IMR-90 (cell line): ENCODE results near the gene CD44. TPM values are rescaled to one million over a fixed set of nuclear protein-coding genes. Genes with fewer than 3 reads are reported as not detected.

Experiments
- ATAC-seq: fragments of 200-7000 bp; cut with Tn5 transposase; 2 replicates; pipeline ENCODE4 v1.9.1; 2020; ENCODE audit warnings: low read depth, mild to moderate bottlenecking, moderate library complexity
- BruUV-seq: library from RNA; stranded (reverse); fragments of 400-500 nt; replicated peaks from 2 replicates; lab custom pipeline; 2021; lab: Mats Ljungman, UMichigan
- CTCF ChIA-PET: fragments of 300-600 bp; formaldehyde crosslinking; extraction: SDS; loops from one replicate; lab custom pipeline; 2021; ENCODE audit warnings: antibody characterized with exemption; lab: Yijun Ruan, JAX
- POLR2A ChIA-PET: fragments of 300-600 bp; sonication (Branson Sonifier 250); formaldehyde crosslinking; loops from one replicate; lab custom pipeline; 2022; ENCODE audit warnings: antibody characterized with exemption; ENCODE audit not compliant: unreplicated experiment; lab: Charles Lee
- DNase-seq: peaks from one replicate; pipeline ENCODE4 v3.0.0; 2013
- H2AFZ ChIP-seq: replicated peaks from 2 replicates; pipeline ENCODE3; 2013; ENCODE audit warnings: low read length, mild to moderate bottlenecking; ENCODE audit not compliant: poor library complexity
- H2AK5ac ChIP-seq: 2 replicates; pipeline ENCODE4 v1.6.1; 2013; ENCODE audit warnings: low read depth, low read length, inconsistent platforms
- H2AK9ac ChIP-seq: replicated peaks from 2 replicates; pipeline ENCODE3; 2013; ENCODE audit warnings: mild to moderate bottlenecking, low read depth, low read length, moderate library complexity; ENCODE audit not compliant: poor library complexity
- H2BK120ac ChIP-seq: 2 replicates; pipeline ENCODE4 v1.6.1; 2013; ENCODE audit warnings: low read depth, low read length, inconsistent platforms
- H2BK15ac ChIP-seq: 3 replicates; pipeline ENCODE4 v1.6.1; 2013; ENCODE audit warnings: low read depth, low read length, inconsistent platforms
- H2BK20ac ChIP-seq: 2 replicates; pipeline ENCODE4 v1.6.1; 2013; ENCODE audit warnings: low read depth, mild to moderate bottlenecking, inconsistent platforms, low read length, moderate library complexity
- H2BK5ac ChIP-seq: 2 replicates; pipeline ENCODE4 v1.6.1; 2013; ENCODE audit warnings: mild to moderate bottlenecking, low read depth, low read length, inconsistent platforms; ENCODE audit not compliant: poor library complexity, severe bottlenecking
- H3K14ac ChIP-seq: replicated peaks from 2 replicates; pipeline ENCODE4 v1.6.1; 2013; ENCODE audit warnings: low read depth, low read length, inconsistent platforms
- H3K18ac ChIP-seq: 2 replicates; pipeline ENCODE4 v1.6.1; 2013; ENCODE audit warnings: low read depth, low read length, control low read depth
- H3K23ac ChIP-seq: 2 replicates; pipeline ENCODE4 v1.6.1; 2013; ENCODE audit warnings: low read depth, low read length, inconsistent platforms
- H3K27ac ChIP-seq: 2 replicates; pipeline ENCODE4 v1.5.1; 2013; ENCODE audit warnings: mild to moderate bottlenecking, control low read depth, low read length; ENCODE audit not compliant: insufficient read depth
- H3K27me3 ChIP-seq: 2 replicates; pipeline ENCODE4 v1.6.1; 2013; ENCODE audit warnings: low read length; ENCODE audit not compliant: control insufficient read depth, insufficient read depth
- H3K36me3 ChIP-seq: 2 replicates; pipeline ENCODE4 v1.6.1; 2013; ENCODE audit warnings: low read length, mixed read lengths; ENCODE audit not compliant: control insufficient read depth, insufficient read depth
- H3K4ac ChIP-seq: 2 replicates; pipeline ENCODE4 v1.6.1; 2013; ENCODE audit warnings: low read depth, low read length, inconsistent platforms
- H3K4me1 ChIP-seq: 2 replicates; pipeline ENCODE4 v1.6.1; 2013; ENCODE audit warnings: low read length, mixed read lengths; ENCODE audit not compliant: control insufficient read depth, insufficient read depth
- H3K4me2 ChIP-seq: 2 replicates; pipeline ENCODE4 v1.6.1; 2013; ENCODE audit warnings: low read depth, mild to moderate bottlenecking, control low read depth, low read length, moderate library complexity
- H3K4me3 ChIP-seq: 2 replicates; pipeline ENCODE4 v1.5.1; 2013; ENCODE audit warnings: low read depth, mild to moderate bottlenecking, control low read depth, low read length, moderate library complexity; ENCODE audit not compliant: insufficient read depth
- H3K56ac ChIP-seq: 2 replicates; pipeline ENCODE4 v1.6.1; 2013; ENCODE audit warnings: low read length, inconsistent platforms; ENCODE audit not compliant: insufficient read depth; ENCODE audit errors: extremely low read depth
- H3K79me1 ChIP-seq, 2 experiments: 2 replicates each; pipeline ENCODE4 v1.6.1; 2013; ENCODE audit warnings: low read length in 2 of 2, inconsistent platforms in 1 of 2, low read depth in 1 of 2
- H3K9ac ChIP-seq: 2 replicates; pipeline ENCODE4 v1.6.1; 2013; ENCODE audit warnings: low read depth, low read length, control low read depth
- H3K9me1 ChIP-seq: 2 replicates; pipeline ENCODE4 v1.6.1; 2013; ENCODE audit warnings: low read length, inconsistent platforms; ENCODE audit not compliant: insufficient read depth
- H3K9me3 ChIP-seq: 2 replicates; pipeline ENCODE4 v1.6.1; 2013; ENCODE audit warnings: low read length; ENCODE audit not compliant: control insufficient read depth, insufficient read depth
- H4K20me1 ChIP-seq: 2 replicates; pipeline ENCODE4 v1.6.1; 2013; ENCODE audit warnings: low read length, inconsistent platforms; ENCODE audit not compliant: insufficient read depth
- H4K5ac ChIP-seq: 2 replicates; pipeline ENCODE4 v1.6.1; 2013; ENCODE audit warnings: mild to moderate bottlenecking, low read depth, low read length, control low read depth
- H4K8ac ChIP-seq, 2 experiments: 2 replicates each; pipeline ENCODE4 v1.6.1; 2013; ENCODE audit warnings: low read depth in 2 of 2, low read length in 2 of 2, control low read depth in 1 of 2, inconsistent platforms in 1 of 2
- H4K91ac ChIP-seq: 2 replicates; pipeline ENCODE4 v1.6.1; 2013; ENCODE audit warnings: low read depth, low read length, inconsistent platforms; ENCODE audit not compliant: insufficient read depth
- CEBPB ChIP-seq: IDR thresholded peaks from 2 replicates; pipeline ENCODE4 v1.6.1; 2012; ENCODE audit warnings: low read depth, low read length, improper control_type of control experiment
- CHD1 ChIP-seq: IDR thresholded peaks from 2 replicates; pipeline ENCODE4 v1.6.1; 2012; ENCODE audit warnings: low read depth, low read length, improper control_type of control experiment
- FOS ChIP-seq: fragments of 150-350 bp; IDR thresholded peaks from 2 replicates; pipeline ENCODE4 v1.6.1; 2016; ENCODE audit warnings: low read depth, low read length
- MAFK ChIP-seq: IDR thresholded peaks from 2 replicates; pipeline ENCODE4 v1.6.1; 2012; ENCODE audit warnings: low read depth, low read length, improper control_type of control experiment
- MAZ ChIP-seq: IDR thresholded peaks from 2 replicates; pipeline ENCODE4 v1.6.1; 2012; ENCODE audit warnings: low read depth, mild to moderate bottlenecking, low read length, improper control_type of control experiment, moderate library complexity, borderline replicate concordance
- MXI1 ChIP-seq: IDR thresholded peaks from 2 replicates; pipeline ENCODE4 v1.6.1; 2012; ENCODE audit warnings: low read depth, mild to moderate bottlenecking, low read length, moderate library complexity, borderline replicate concordance
- NFE2L2 ChIP-seq: fragments of 150-350 bp; IDR thresholded peaks from 2 replicates; pipeline ENCODE4 v1.6.1; 2016; ENCODE audit warnings: low read depth, mild to moderate bottlenecking, low read length
- POLR2A ChIP-seq: IDR thresholded peaks from 2 replicates; pipeline ENCODE4 v1.6.1; 2012; ENCODE audit warnings: mild to moderate bottlenecking, low read depth, low read length
- RFX5 ChIP-seq: IDR thresholded peaks from 2 replicates; pipeline ENCODE4 v1.8.0; 2012; ENCODE audit warnings: low read depth, mild to moderate bottlenecking, low read length, moderate library complexity
- SMC3 ChIP-seq: fragments of 150-350 bp; IDR thresholded peaks from 2 replicates; pipeline ENCODE4 v1.6.1; 2016; ENCODE audit warnings: low read depth, mild to moderate bottlenecking, antibody characterized with exemption, low read length, moderate library complexity
- WGBS, 2 experiments: methylation state at CpG; one replicate each; pipeline versions ENCODE4 v1.1.5 to v1.1.7; 2013; ENCODE audit warnings: missing lambda C conversion rate in 2 of 2; ENCODE audit not compliant: insufficient read length in 1 of 2; ENCODE audit errors: extremely low coverage in 2 of 2; 5-methylcytosine and 5-hydroxymethylcytosine counted together
- dilution Hi-C: fragments of 300-500 bp; cut with HindIII; formaldehyde crosslinking; loops from one replicate; pipeline ENCODE4 v1.14.3; 2018; ENCODE audit warnings: low sequenced_read_pairs; ENCODE audit not compliant: unreplicated experiment
- in situ Hi-C: fragments of 300-500 bp; cut with MboI; formaldehyde crosslinking; loops from 3 replicates; pipeline ENCODE4 v1.14.3; 2019; ENCODE audit warnings: low sequenced_read_pairs, inconsistent platforms, mixed read lengths
- intact Hi-C: fragments of 100-400 bp; cut with micrococcal nuclease; formaldehyde crosslinking; loops from 2 replicates; pipeline ENCODE4 v1.10.0; 2022
- polyA plus RNA-seq, 3 experiments: library from polyadenylated mRNA; depleted of rRNA; stranded (reverse); fragments of >200 nt; gene quantifications; 2 replicates each; pipeline ENCODE4 v1.2.3, GENCODE V29; 2012; ENCODE audit warnings: low replicate concordance in 1 of 3
- total RNA-seq: library from RNA; depleted of rRNA; stranded (reverse); fragments of >200 nt; gene quantifications from 2 replicates; pipeline ENCODE4 v1.2.3, GENCODE V29; 2012
- TF ChIP-seq, protein P1 (sequence below): conservative IDR thresholded peaks from 2 replicates; pipeline ENCODE4 v1.5.1; 2012; ENCODE audit warnings: mild to moderate bottlenecking, low read depth, low read length, improper control_type of control experiment
- TF ChIP-seq, protein P2 (sequence below): fragments of 150-350 bp; IDR thresholded peaks from 2 replicates; pipeline ENCODE4 v1.6.1; 2016; ENCODE audit warnings: low read depth, mild to moderate bottlenecking, low read length, moderate library complexity, borderline replicate concordance

Gene CD44
- total and polyA plus RNA-seq, 2 of the 4 experiments (the other 2 are of a cell fraction): 357 to 947 TPM

DNA sequence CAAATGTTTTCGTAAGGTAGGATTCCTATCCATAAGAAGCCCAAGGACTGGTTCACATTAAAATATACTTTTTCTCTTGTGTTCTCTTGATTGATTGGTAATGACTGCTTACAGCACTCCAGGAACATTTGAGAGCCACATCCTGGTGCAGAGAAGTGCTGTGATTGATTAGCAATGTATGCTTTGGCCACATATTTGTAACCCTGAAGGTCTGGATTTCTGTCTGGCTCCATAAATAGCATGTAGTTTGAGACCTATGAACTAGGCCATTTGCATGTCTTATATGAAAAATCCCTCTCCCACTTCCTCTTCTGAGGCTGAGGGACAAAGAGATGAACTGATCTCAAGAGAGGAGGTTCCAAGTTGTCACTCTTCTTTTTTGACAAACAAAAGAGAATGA is 49.3 kb upstream of the CD44 start (continued):
- TF ChIP-seq, protein P1, sequence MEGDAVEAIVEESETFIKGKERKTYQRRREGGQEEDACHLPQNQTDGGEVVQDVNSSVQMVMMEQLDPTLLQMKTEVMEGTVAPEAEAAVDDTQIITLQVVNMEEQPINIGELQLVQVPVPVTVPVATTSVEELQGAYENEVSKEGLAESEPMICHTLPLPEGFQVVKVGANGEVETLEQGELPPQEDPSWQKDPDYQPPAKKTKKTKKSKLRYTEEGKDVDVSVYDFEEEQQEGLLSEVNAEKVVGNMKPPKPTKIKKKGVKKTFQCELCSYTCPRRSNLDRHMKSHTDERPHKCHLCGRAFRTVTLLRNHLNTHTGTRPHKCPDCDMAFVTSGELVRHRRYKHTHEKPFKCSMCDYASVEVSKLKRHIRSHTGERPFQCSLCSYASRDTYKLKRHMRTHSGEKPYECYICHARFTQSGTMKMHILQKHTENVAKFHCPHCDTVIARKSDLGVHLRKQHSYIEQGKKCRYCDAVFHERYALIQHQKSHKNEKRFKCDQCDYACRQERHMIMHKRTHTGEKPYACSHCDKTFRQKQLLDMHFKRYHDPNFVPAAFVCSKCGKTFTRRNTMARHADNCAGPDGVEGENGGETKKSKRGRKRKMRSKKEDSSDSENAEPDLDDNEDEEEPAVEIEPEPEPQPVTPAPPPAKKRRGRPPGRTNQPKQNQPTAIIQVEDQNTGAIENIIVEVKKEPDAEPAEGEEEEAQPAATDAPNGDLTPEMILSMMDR: no peak

DNA sequence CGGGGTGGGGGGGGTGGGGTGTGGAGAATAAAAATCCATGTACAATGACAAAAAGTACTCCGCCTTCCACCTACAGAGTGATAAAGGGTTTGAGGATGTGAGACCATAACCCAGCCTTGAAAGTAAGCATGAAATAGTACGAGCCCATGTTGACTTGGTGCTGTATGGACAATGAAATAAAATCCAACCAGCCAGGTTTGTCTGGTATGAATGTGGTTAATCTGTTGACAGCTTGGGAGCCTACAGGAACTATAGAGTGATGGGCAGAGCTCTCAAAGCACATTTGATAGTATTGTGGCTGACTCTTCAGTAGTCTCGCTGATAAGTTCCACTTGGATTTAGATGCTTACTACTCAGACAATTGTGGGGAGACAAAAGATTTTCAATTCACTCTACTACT is 48.8 kb upstream of the CD44 start:
- Histone ChIP-seq H2BK120ac (no peak overlapping the region), H3K18ac (no peak overlapping the region), H3K9ac (no peak overlapping the region), H3K4me2 (no peak overlapping the region), H3K14ac (no peak overlapping the region), H3K4me1 (peaks cover 2% of the 10 kb centered on the region), H4K5ac (no peak overlapping the region), H3K9me3 (no peaks in the 10 kb centered on the region), H3K79me1 (0 out of 4 replicates have a peak, but pooled peaks cover 0 to 3% of the 10 kb centered on the region in 2 experiments), H3K9me1 (0 out of 2 replicates have a peak, but pooled peaks cover 3% of the 10 kb centered on the region), H3K36me3 (no peaks in the 10 kb centered on the region), H3K27me3 (no peaks in the 10 kb centered on the region), H3K27ac (no peak overlapping the region), H2BK15ac (no peak overlapping the region), H4K91ac (no peak overlapping the region), H2AFZ (no peak overlapping the region), H2BK20ac (no peak overlapping the region), H3K23ac (no peak overlapping the region), H2AK5ac (peak overlapping the region; percentile 0; the same call in 1 of the 2 replicates), H4K8ac (no peak overlapping the region), H2AK9ac (no peak overlapping the region), H2BK5ac (no peak overlapping the region), H4K20me1 (no peaks in the 10 kb centered on the region), H3K4ac (no peak overlapping the region), H3K56ac (no peak overlapping the region), H3K4me3 (no peak overlapping the region)
- no TSS peak for BruUV-seq
- no peak for DNase-seq
- TF ChIP-seq CHD1 (no peak), POLR2A (no peak), MAFK (no peak), SMC3 (no peak), CEBPB (no peak), RFX5 (no peak), MXI1 (no peak), NFE2L2 (no peak), MAZ (no peak), FOS (no peak)
- TF ChIP-seq, protein P2, sequence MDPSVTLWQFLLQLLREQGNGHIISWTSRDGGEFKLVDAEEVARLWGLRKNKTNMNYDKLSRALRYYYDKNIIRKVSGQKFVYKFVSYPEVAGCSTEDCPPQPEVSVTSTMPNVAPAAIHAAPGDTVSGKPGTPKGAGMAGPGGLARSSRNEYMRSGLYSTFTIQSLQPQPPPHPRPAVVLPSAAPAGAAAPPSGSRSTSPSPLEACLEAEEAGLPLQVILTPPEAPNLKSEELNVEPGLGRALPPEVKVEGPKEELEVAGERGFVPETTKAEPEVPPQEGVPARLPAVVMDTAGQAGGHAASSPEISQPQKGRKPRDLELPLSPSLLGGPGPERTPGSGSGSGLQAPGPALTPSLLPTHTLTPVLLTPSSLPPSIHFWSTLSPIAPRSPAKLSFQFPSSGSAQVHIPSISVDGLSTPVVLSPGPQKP: no peak
- TF ChIP-seq, protein P1: no peak
- CTCF ChIA-PET: no interaction called here
- dilution Hi-C loops (no loop called here), intact Hi-C loops (no loop called here), in situ Hi-C loops (no loop called here)
- POLR2A ChIA-PET: no interaction called here
- ATAC-seq: no peak
- WGBS, 2 experiments: 100% methylated on average over 1 of the region's 4 CpGs; no CpG with 5 or more reads in 1 of the 2 experiments
